HFF-Myc (cell line): ENCODE data around the gene DYNLL1.

Experiments
- DNase-seq: peaks from one replicate; pipeline ENCODE4 v3.0.0-alpha.2; 2011; ENCODE audit warnings: low read depth; ENCODE audit errors: extremely low read depth
- H3K4me3 ChIP-seq: replicated peaks from 2 replicates; pipeline ENCODE4 v1.5.1; 2011; ENCODE audit warnings: low read depth, mild to moderate bottlenecking, control low read depth, low read length
- TF ChIP-seq, protein P1 (sequence below): IDR thresholded peaks from 2 replicates; pipeline ENCODE4 v1.5.1; 2012; ENCODE audit warnings: mild to moderate bottlenecking, low read depth, low read length, control low read depth; ENCODE audit errors: missing control alignments

Gene DYNLL1

DNA sequence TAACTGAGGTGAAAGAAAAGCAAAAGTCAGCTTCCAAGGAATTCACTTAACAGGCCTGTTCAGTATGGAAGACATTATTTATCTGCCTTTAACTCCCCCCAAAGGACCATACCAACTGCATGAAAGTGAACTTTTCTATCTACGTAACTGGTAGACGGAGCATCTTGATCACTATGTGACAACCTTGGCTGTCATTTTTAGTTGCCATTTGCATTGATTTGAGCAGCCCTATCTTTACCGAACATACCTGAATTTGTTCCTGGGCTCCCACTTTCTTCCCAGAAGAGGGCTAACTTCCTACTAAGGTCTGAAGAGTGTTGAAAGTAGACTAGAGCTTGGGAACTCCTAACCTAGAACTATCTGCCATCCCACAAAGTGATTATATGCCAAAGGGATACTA lies 35.8 kb upstream of the DYNLL1 start:
- no peak overlapping the region for H3K4me3 ChIP-seq
- TF ChIP-seq, protein P1, sequence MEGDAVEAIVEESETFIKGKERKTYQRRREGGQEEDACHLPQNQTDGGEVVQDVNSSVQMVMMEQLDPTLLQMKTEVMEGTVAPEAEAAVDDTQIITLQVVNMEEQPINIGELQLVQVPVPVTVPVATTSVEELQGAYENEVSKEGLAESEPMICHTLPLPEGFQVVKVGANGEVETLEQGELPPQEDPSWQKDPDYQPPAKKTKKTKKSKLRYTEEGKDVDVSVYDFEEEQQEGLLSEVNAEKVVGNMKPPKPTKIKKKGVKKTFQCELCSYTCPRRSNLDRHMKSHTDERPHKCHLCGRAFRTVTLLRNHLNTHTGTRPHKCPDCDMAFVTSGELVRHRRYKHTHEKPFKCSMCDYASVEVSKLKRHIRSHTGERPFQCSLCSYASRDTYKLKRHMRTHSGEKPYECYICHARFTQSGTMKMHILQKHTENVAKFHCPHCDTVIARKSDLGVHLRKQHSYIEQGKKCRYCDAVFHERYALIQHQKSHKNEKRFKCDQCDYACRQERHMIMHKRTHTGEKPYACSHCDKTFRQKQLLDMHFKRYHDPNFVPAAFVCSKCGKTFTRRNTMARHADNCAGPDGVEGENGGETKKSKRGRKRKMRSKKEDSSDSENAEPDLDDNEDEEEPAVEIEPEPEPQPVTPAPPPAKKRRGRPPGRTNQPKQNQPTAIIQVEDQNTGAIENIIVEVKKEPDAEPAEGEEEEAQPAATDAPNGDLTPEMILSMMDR = no peak
- no peak for DNase-seq

DNA sequence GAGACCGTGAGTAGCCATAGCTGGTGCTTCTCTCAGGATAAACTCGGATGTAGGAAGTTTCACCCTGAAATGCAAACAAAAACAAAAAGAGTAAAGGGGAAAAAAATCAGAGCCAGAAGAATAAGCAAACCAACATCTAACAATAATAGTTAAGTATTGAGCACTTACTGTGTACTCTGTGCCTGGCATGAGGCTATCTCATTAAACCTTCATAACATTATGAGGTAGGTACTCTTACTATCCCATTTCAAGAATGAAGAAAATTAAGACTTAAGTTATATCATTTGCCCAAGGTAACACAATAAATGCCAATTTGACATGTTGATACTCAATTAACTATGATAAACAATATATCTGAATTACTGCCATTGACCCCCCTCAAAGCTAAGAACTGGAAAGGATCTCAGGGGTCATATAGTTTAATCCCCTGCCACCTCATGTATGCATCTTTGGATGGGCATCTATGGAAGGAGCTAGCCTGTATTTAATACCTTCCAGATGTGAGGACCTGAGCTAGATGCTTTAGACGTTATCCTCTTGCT lies 33.7 kb upstream of the DYNLL1 start:
- H3K4me3 ChIP-seq = no peak overlapping the region
- TF ChIP-seq, protein P1 = no peak
- no peak for DNase-seq

DNA sequence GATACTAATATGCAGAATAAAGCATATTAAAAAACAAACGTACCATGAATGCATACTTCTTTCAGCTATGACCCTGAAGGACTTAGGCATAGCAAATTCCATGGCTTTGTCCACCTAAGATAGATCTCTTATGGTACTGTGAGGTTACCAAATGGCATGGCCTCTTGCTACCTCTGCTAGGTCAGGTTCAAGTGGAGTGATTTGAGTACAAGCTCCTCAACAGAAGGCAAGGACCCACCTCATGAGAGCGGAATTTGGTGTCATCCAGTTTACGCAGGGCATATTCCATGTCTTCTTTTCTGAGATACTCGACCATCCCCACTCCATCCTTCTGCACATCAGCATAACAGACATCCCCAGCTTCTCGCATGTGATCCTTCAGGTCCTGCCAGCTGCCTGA lies 32.2 kb upstream of the DYNLL1 start:
- H3K4me3 ChIP-seq = no peak overlapping the region
- DNase-seq = no peak
- TF ChIP-seq, protein P1 = no peak

DNA sequence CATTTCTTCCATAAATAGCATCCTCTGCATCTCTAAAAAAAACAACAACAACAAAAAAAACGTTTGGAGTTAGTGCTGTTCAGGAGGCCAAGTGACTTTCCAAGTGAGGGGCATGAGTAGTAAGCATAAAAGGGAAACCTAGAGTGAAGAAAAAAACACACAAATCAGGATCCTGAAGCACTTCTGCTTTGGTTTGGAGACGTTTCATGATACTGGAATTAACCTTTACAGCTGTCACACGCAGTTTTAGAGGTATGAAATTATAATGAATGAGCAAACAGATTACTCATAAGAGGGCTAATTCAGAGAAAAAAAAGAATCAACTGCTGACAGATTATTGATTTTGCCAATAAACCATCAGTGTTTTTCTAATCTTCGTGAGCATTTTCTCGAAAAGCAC lies 30.2 kb upstream of the DYNLL1 start:
- no peak for DNase-seq
- TF ChIP-seq, protein P1 = no peak
- H3K4me3 ChIP-seq = no peak overlapping the region

DNA sequence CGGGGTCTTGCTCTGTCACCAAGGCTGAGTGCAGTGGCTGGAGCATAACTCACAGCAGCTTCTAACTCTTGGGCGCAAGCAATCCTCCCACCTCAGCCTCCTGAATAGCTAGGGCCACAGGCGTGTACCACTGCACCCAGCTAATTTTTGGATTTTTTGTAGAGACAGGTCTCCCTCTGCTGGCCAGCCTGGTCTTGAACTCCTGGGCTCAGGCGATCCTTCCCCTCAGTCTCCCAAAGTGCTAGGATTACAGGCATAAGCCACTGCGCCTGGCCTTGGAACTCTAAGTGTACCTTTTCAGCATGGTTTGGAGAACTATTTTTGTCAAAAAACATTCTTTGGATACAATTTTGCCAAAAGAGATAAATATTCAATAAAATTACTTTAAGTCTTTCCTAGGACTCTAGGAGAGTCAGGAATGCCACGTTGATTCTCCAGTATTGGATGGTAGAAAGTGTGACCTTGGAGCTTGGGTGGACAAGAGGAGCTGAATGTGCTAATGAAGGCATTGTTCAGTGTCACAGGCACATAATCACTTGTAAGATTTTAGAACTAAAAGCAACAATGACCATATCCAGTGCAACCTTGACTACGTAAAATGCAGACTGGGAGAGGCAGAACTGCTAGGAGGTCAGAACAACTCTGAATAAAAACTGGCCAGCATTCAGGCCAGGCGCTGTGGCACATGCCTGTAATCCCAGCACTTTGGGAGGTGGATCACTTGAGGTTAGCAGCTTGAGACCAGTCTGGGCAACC lies 29.2 kb upstream of the DYNLL1 start:
- DNase-seq = no peak
- H3K4me3 ChIP-seq = peak overlapping the region; percentile 6; the same call in 1 of the 2 replicates
- TF ChIP-seq, protein P1 = peak; percentile 70

DNA sequence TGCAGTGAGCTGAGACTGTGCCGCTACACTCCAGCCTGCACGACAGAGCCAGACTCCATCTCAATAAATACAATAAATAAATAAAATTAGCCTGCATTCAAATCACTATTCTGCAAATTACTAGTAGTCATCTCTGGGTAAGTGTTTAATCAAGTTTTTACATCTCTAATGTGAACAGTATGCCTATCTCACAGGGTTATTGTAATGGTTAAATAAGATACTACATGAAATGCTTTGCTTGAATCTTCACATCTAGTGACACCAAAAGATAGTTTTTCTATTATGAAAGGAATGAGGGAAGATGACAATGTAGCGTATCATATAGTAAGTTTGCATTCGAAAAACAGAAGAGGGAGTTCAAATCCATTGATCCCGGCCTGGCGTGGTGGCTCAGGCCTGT lies 28.5 kb upstream of the DYNLL1 start:
- DNase-seq = no peak
- peak overlapping the region; percentile 6 for H3K4me3 ChIP-seq
- TF ChIP-seq, protein P1 = no peak
